K562 (cell line): ENCODE measurements around the gene GLMP. TPM values are rescaled to one million over a fixed set of nuclear protein-coding genes. Genes with fewer than 3 reads are reported as not detected.

Source experiments
- ATAC-seq: fragments of 200-7000 bp; cut with Tn5 transposase; 3 replicates; pipeline ENCODE4 v1.9.1; 2020; ENCODE audit warnings: moderate library complexity
- BruUV-seq: library from RNA; stranded (reverse); fragments of 400-500 nt; replicated peaks from 2 replicates; lab custom pipeline; 2021; lab: Mats Ljungman, UMichigan
- CTCF ChIA-PET: fragments of 300-600 bp; formaldehyde crosslinking; extraction: SDS; loops from one replicate; lab custom pipeline; 2021; ENCODE audit warnings: low intra/inter-chr PET ratio; lab: Yijun Ruan, JAX
- POLR2A ChIA-PET: fragments of 300-600, 350-650 bp; sonication (Branson Sonifier 250); formaldehyde crosslinking; extraction: SDS; loops from one replicate; lab custom pipeline; 2021; ENCODE audit warnings: antibody characterized with exemption, inconsistent platforms; lab: Yijun Ruan, JAX
- DNase-seq, 4 experiments: peaks; one replicate each; pipeline versions ENCODE4 v3.0.0 to v3.0.0-alpha.2; 2011 to 2018; ENCODE audit warnings: low spot score in 3 of 4, mixed read lengths in 3 of 4; ENCODE audit errors: extremely low read depth in 1 of 4
- FAIRE-seq: peaks from 2 replicates; lab custom pipeline; 2011; peaks lifted over from hg19 to GRCh38; lab: Jason Lieb, UNC
- H2AFZ ChIP-seq: 2 replicates; pipeline ENCODE4 v1.6.0; 2011; ENCODE audit warnings: low read depth, low read length, control low read depth, inconsistent platforms
- H3K27ac ChIP-seq: fragments of 200-600 bp; 3 replicates; pipeline ENCODE4 v1.8.0; 2011; ENCODE audit warnings: low read depth, mild to moderate bottlenecking, control low read depth, inconsistent platforms, low read length, moderate library complexity, mixed read lengths; ENCODE audit errors: extremely low read depth
- H3K27me3 ChIP-seq, 2 experiments: fragments of 300-600 bp in 1 of 2; 2 replicates in 1 of 2; 3 replicates in 1 of 2; pipeline versions ENCODE4 v1.6.0 to v1.8.0; 2011; ENCODE audit warnings: inconsistent platforms in 2 of 2, low read length in 2 of 2, mild to moderate bottlenecking in 1 of 2, mixed read lengths in 1 of 2, moderate library complexity in 1 of 2; ENCODE audit not compliant: control insufficient read depth in 2 of 2, insufficient read depth in 2 of 2
- H3K36me3 ChIP-seq: fragments of 300-600 bp; 3 replicates; pipeline ENCODE4 v1.8.0; 2011; ENCODE audit warnings: mild to moderate bottlenecking, low read length, inconsistent platforms; ENCODE audit not compliant: control insufficient read depth, insufficient read depth
- H3K4me1 ChIP-seq, 2 experiments: fragments of 200-600 bp in 1 of 2; replicated peaks in 1 of 2; 2 replicates in 1 of 2; 3 replicates in 1 of 2; pipeline versions ENCODE4 v1.5.1 to v1.8.0; 2011; ENCODE audit warnings: inconsistent platforms in 2 of 2, low read length in 2 of 2, mild to moderate bottlenecking in 1 of 2, mixed read lengths in 1 of 2, moderate library complexity in 1 of 2; ENCODE audit not compliant: control insufficient read depth in 2 of 2, insufficient read depth in 2 of 2
- H3K4me2 ChIP-seq: 2 replicates; pipeline ENCODE4 v1.6.1; 2011; ENCODE audit warnings: low read length, control low read depth, inconsistent platforms, mixed read lengths; ENCODE audit not compliant: insufficient read depth
- H3K4me3 ChIP-seq: fragments of 200-600 bp; sonication (generic), shearing (Covaris generic); 2 replicates; pipeline ENCODE4 v1.5.1; 2016; ENCODE audit warnings: control low read depth, inconsistent platforms
- H3K79me2 ChIP-seq: fragments of 200-600 bp; 3 replicates; pipeline ENCODE4 v1.8.0; 2011; ENCODE audit warnings: low read length, inconsistent platforms; ENCODE audit not compliant: control insufficient read depth, insufficient read depth
- H3K9ac ChIP-seq, 2 experiments: 2 replicates each; pipeline versions ENCODE4 v1.6.0 to v1.6.1; 2011; ENCODE audit warnings: low read depth in 2 of 2, low read length in 2 of 2, control low read depth in 1 of 2, inconsistent platforms in 1 of 2, mild to moderate bottlenecking in 1 of 2, mixed read lengths in 1 of 2; ENCODE audit not compliant: insufficient read depth in 1 of 2
- H3K9me1 ChIP-seq: one replicate; pipeline ENCODE4 v1.6.0; 2011; ENCODE audit warnings: inconsistent platforms, mild to moderate bottlenecking, low read length, moderate library complexity; ENCODE audit not compliant: control insufficient read depth, insufficient read depth
- H3K9me3 ChIP-seq: replicated peaks from 2 replicates; pipeline ENCODE4 v1.5.1; 2011; ENCODE audit warnings: low read depth, low read length, inconsistent platforms; ENCODE audit not compliant: control insufficient read depth, insufficient read depth
- H4K20me1 ChIP-seq: replicated peaks from 2 replicates; pipeline ENCODE4 v1.6.1; 2011; ENCODE audit warnings: low read length, inconsistent platforms, mixed read lengths; ENCODE audit not compliant: control insufficient read depth, insufficient read depth
- FOSL1 ChIP-seq: fragments of 200-800 bp; sonication (Bioruptor generic); conservative IDR thresholded peaks from 2 replicates; pipeline ENCODE4 v1.6.1; 2016; ENCODE audit warnings: missing genetic modification characterization, missing compliant biosample characterization
- KLF16 ChIP-seq: IDR thresholded peaks from 2 replicates; pipeline ENCODE4 v1.6.1; 2016; ENCODE audit warnings: antibody characterized with exemption
- RBM25 ChIP-seq: fragments of 200-400 bp; formaldehyde crosslinking; IDR thresholded peaks from 2 replicates; pipeline ENCODE4 v1.6.1; 2018; ENCODE audit warnings: low read length, low read depth, moderate library complexity; ENCODE audit not compliant: severe bottlenecking
- ZNF398 ChIP-seq: fragments of 250-450 bp; sonication (Bioruptor Pico); IDR thresholded peaks from 2 replicates; pipeline ENCODE4 v1.8.0; 2021; ENCODE audit warnings: moderate library complexity, mild to moderate bottlenecking, inconsistent platforms
- WGBS: fragments of 100-300 bp; shearing (Covaris generic); methylation state at CpG from one replicate; pipeline ENCODE4 v1.1.6; 2016; ENCODE audit warnings: low coverage, mixed read lengths; ENCODE audit not compliant: insufficient coverage; ENCODE audit errors: missing lambda C conversion rate; 5-methylcytosine and 5-hydroxymethylcytosine counted together
- in situ Hi-C: fragments of 300-500 bp; cut with MboI; formaldehyde crosslinking; loops from 4 replicates; pipeline ENCODE4 v1.15.0; 2018; ENCODE audit warnings: inconsistent platforms, mixed read lengths
- intact Hi-C: fragments of 100-400 bp; cut with micrococcal nuclease; formaldehyde crosslinking; loops from 2 replicates; pipeline ENCODE4 v1.14.2; 2022
- polyA plus RNA-seq, 8 experiments: library from polyadenylated mRNA; depleted of rRNA in 4 of 8; stranded (reverse) in 5 of 8; unstranded in 3 of 8; fragments of >200 nt; fragmentation: Nextera tagmentation in 2 of 8; fragmentation: Illumina TruSeq in 1 of 8; extraction: Ambion mirVana in 2 of 8; extraction: Trizol in 1 of 8; gene quantifications; 2 replicates each; pipeline versions ENCODE4 v1.2.1 to v1.2.3, GENCODE V29; 2011 to 2014; ENCODE audit warnings: inconsistent platforms in 1 of 8, missing spikeins in 1 of 8
- total RNA-seq, 7 experiments: library from RNA; depleted of rRNA in 6 of 7; stranded (reverse); fragments of >200 nt in 6 of 7; fragmentation: Illumina TruSeq in 2 of 7; extraction: Trizol in 2 of 7; gene quantifications; 2 replicates each; pipeline versions ENCODE4 v1.2.1 to v1.2.3, GENCODE V29; 2011 to 2021; ENCODE audit warnings: low replicate concordance in 1 of 7

Gene GLMP
- total and polyA plus RNA-seq, 9 of the 15 experiments (the other 6 are each of a cell fraction or from before 2014, with no cell fraction given) = 8.3 to 28.2 (median 22.4) TPM

DNA sequence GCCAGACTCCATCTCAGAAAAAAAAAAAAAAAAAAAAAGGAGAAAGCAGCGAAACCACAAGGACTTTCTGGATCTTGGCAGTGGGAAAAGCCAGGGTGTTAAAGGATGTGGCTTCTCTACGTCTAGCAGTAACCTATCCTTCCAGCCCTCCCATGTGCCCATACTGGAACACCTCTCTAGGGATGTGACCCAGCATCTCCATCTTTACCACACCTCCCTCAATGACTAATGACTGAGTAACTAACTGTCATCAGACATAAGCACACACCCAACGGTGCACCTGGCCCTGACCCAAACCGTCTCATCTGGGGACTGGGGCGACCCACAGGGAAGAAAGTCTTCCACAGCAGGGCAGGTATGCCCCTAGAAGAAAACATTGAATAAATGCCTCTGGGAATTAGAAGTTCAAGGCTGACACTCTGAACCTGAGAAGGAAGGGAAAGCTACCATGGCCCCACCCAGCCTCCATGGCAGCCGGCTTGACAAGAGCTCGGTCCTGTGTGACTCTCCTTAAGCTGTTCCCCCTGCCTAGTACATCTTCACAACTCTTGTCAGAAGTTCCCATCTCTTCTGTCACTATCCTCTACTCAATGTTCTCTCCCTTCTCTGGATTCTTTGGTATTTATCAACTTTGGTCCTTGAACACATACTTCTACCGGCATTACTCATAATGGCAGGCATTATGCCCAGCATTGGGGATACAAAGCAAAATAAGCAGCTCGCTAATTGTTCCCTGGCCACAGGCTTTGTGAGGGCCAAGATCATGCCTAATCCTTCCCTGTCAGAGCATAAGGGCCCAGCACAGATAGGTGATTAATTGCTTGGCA, 32.8 kb downstream of the GLMP start:
- Histone ChIP-seq H2AFZ (no peak overlapping the region), H3K79me2 (no peaks in the 10 kb centered on the region), H3K36me3 (peaks cover 91% of the 10 kb centered on the region), H3K27me3 (no peaks in the 10 kb centered on the region), H3K9ac (peak overlapping the region in 1 of 2 experiments; percentile 49; a peak in 1 of 4 replicates), H4K20me1 (no peaks in the 10 kb centered on the region), H3K9me1 (no peaks in the 10 kb centered on the region), H3K9me3 (no peaks in the 10 kb centered on the region), H3K4me2 (no peak overlapping the region), H3K4me3 (no peak overlapping the region), H3K27ac (no peak overlapping the region), H3K4me1 (peaks cover 3 to 6% of the 10 kb centered on the region in 2 experiments; a peak in 4 of 5 replicates)
- FAIRE-seq = no peak
- no peak for DNase-seq
- WGBS = 66% methylated on average over 7 of the region's 9 CpGs
- BruUV-seq = no TSS peak
- POLR2A ChIA-PET = interaction anchor here (0.6 to 2.4 kb wide), 5 partner anchors 10 to 69 kb away, joined by 3 to 9 read pairs (median 4); partner anchors contain the start of genes PMF1 and SLC25A44
- CTCF ChIA-PET = no interaction called here
- intact Hi-C loops (no loop called here), in situ Hi-C loops (no loop called here)
- ATAC-seq = no peak
- TF ChIP-seq ZNF398 (CRISPR knock-in tag) (no peak), RBM25 (no peak), KLF16 (no peak), FOSL1 (tag) (peak; percentile 90)
